Effector CD8-positive, alpha-beta T cell (primary cell): ENCODE results near the gene CEBPA.

Source experiments
- DNase-seq: peaks from one replicate; lab custom pipeline; 2025; lab: John Stamatoyannopoulos, UW
- total RNA-seq, 4 experiments: gene quantifications; one replicate each; lab custom pipeline; 2026; lab: John Stamatoyannopoulos, UW

CEBPA gene
- 0.44 to 11.7 (median 8.0) reads per million in 4 experiments for total RNA-seq

- no peak for DNase-seq
These were observed at the start of gene CEBPA for GRCh38 chr19:33302175-33302973. Gene CEBPA, minus strand, starts transcription at chr19:33302534. Its CDS starts 120 bp downstream, at chr19:33302414.

GRCh38 chr19:33350538-33351309, 48.4 kb upstream of the CEBPA start:
- no peak for DNase-seq

GRCh38 chr19:33349319-33350289, 47.3 kb upstream of the CEBPA start:
- no peak for DNase-seq

- DNase-seq: no peak
These were observed 46.1 kb upstream of the CEBPA start for GRCh38 chr19:33348301-33349010.

- no peak for DNase-seq
These were observed 45.0 kb upstream of the CEBPA start for GRCh38 chr19:33347300-33347699.

GRCh38 chr19:33346665-33347064, 44.3 kb upstream of the CEBPA start:
- no peak for DNase-seq

GRCh38 chr19:33345163-33345562, 42.8 kb upstream of the CEBPA start:
- DNase-seq: no peak

- DNase-seq: no peak
These were observed 42.2 kb upstream of the CEBPA start for GRCh38 chr19:33344573-33344925.

GRCh38 chr19:33343859-33344572, 41.7 kb upstream of the CEBPA start:
- DNase-seq: no peak

GRCh38 chr19:33343301-33343700, 41.0 kb upstream of the CEBPA start:
- DNase-seq: no peak

- DNase-seq: no peak
These were observed 38.7 kb upstream of the CEBPA start for GRCh38 chr19:33340991-33341390.

GRCh38 chr19:33339016-33339984, 37.0 kb upstream of the CEBPA start:
- DNase-seq: no peak

- no peak for DNase-seq
These were observed 33.1 kb upstream of the CEBPA start for GRCh38 chr19:33335446-33335845.

GRCh38 chr19:33334271-33334670, 31.9 kb upstream of the CEBPA start:
- no peak for DNase-seq

GRCh38 chr19:33333642-33334041, 31.3 kb upstream of the CEBPA start:
- no peak for DNase-seq

GRCh38 chr19:33333151-33333550, 30.8 kb upstream of the CEBPA start:
- no peak for DNase-seq

GRCh38 chr19:33332248-33332647, 29.9 kb upstream of the CEBPA start:
- DNase-seq: no peak

GRCh38 chr19:33329736-33330135, 27.4 kb upstream of the CEBPA start:
- no peak for DNase-seq

- no peak for DNase-seq
These were observed 26.7 kb upstream of the CEBPA start for GRCh38 chr19:33329060-33329459.
